ENCODE measurements around the gene TMEM267.

DNA sequence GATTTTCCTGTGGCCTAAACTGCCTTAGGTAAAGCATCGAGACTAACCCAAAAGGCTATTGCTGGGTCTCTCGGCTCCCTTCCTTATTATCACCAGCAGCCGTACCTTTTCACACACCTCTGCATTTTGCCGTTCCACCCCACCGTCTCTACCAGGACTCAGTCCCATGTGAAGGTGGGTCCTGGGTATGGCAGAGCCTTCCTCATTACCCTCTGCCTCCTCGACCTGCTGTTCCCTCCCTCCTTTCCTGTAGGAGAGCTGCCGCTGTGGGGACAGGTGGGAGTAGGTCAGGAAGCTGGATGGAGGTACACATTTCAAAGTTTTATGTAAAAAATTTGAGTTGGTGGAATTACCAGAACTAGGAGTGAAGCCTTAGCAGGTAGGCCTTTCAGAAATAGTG lies 73.3 kb downstream of the TMEM267 start:
- TF ChIP-seq EZH2 (IDR thresholded peaks at IDR 0.05; ENCODE audit: borderline replicate concordance, low read depth, low read length, severe bottlenecking) = no peak
- TF ChIP-seq, protein P1, sequence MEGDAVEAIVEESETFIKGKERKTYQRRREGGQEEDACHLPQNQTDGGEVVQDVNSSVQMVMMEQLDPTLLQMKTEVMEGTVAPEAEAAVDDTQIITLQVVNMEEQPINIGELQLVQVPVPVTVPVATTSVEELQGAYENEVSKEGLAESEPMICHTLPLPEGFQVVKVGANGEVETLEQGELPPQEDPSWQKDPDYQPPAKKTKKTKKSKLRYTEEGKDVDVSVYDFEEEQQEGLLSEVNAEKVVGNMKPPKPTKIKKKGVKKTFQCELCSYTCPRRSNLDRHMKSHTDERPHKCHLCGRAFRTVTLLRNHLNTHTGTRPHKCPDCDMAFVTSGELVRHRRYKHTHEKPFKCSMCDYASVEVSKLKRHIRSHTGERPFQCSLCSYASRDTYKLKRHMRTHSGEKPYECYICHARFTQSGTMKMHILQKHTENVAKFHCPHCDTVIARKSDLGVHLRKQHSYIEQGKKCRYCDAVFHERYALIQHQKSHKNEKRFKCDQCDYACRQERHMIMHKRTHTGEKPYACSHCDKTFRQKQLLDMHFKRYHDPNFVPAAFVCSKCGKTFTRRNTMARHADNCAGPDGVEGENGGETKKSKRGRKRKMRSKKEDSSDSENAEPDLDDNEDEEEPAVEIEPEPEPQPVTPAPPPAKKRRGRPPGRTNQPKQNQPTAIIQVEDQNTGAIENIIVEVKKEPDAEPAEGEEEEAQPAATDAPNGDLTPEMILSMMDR (IDR thresholded peaks at IDR 0.05; ENCODE audit: borderline replicate concordance, extremely low read depth, low read length, poor library complexity, severe bottlenecking) = no peak

Measured in DND-41 (cell line).